GM23248 (cell line): Measurements from ENCODE around the gene ICAM1.

Source experiments
- EZH2 ChIP-seq: fragments of 200-600 bp; sonication (generic); IDR thresholded peaks from 2 replicates; pipeline ENCODE4 v1.6.1; 2018; ENCODE audit warnings: antibody characterized with exemption, mild to moderate bottlenecking; ENCODE audit not compliant: insufficient read depth, poor library complexity, severe bottlenecking
- EZH2phosphoT487 ChIP-seq: fragments of 200-600 bp; sonication (generic); IDR thresholded peaks from 2 replicates; pipeline ENCODE4 v1.6.1; 2018; ENCODE audit warnings: antibody characterized with exemption, moderate library complexity, mild to moderate bottlenecking, low read depth; ENCODE audit not compliant: insufficient read depth

DNA sequence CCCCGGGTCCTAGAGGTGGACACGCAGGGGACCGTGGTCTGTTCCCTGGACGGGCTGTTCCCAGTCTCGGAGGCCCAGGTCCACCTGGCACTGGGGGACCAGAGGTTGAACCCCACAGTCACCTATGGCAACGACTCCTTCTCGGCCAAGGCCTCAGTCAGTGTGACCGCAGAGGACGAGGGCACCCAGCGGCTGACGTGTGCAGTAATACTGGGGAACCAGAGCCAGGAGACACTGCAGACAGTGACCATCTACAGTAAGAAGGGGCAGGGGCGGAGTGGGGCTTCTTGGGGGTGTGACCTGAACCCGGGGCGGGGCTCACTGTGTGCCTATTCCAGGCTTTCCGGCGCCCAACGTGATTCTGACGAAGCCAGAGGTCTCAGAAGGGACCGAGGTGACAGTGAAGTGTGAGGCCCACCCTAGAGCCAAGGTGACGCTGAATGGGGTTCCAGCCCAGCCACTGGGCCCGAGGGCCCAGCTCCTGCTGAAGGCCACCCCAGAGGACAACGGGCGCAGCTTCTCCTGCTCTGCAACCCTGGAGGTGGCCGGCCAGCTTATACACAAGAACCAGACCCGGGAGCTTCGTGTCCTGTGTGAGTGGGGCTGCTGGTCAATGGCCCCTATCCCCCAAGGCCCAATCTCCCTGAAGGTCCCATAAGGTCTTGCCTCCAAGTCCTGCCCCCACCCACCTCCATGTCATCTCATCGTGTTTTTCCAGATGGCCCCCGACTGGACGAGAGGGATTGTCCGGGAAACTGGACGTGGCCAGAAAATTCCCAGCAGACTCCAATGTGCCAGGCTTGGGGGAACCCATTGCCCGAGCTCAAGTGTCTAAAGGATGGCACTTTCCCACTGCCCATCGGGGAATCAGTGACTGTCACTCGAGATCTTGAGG, 13.4 kb downstream of the ICAM1 start:
- TF ChIP-seq EZH2 (no peak), EZH2phosphoT487 (no peak)
